SKM-1 (cell line): Measurements from ENCODE around the gene CACNB3.
A peak's percentile ranks its signal among the peaks of the same experiment; 100 is the strongest.

Experiments
- DNase-seq: peaks from one replicate; lab custom pipeline; 2025; ENCODE audit not compliant: unreplicated experiment; lab: John Stamatoyannopoulos, UW

The CACNB3 gene

DNA sequence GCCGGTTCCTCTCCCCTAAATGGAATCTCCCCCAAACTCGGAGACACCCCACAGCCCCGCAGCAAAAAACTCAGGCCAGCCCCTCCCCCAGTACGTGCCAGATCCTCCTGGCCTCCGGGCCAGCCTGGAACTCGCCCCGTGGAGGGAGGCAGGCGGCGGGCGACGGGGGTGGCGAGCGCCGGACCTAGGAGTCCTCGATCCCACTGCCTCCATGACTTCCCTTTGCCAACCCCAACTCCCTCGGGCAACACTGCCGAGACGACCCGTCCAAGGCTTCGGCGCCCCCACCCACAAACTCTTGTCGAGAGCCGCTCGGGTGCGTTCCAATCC lies 29.8 kb upstream of the CACNB3 start:
- no peak for DNase-seq

DNA sequence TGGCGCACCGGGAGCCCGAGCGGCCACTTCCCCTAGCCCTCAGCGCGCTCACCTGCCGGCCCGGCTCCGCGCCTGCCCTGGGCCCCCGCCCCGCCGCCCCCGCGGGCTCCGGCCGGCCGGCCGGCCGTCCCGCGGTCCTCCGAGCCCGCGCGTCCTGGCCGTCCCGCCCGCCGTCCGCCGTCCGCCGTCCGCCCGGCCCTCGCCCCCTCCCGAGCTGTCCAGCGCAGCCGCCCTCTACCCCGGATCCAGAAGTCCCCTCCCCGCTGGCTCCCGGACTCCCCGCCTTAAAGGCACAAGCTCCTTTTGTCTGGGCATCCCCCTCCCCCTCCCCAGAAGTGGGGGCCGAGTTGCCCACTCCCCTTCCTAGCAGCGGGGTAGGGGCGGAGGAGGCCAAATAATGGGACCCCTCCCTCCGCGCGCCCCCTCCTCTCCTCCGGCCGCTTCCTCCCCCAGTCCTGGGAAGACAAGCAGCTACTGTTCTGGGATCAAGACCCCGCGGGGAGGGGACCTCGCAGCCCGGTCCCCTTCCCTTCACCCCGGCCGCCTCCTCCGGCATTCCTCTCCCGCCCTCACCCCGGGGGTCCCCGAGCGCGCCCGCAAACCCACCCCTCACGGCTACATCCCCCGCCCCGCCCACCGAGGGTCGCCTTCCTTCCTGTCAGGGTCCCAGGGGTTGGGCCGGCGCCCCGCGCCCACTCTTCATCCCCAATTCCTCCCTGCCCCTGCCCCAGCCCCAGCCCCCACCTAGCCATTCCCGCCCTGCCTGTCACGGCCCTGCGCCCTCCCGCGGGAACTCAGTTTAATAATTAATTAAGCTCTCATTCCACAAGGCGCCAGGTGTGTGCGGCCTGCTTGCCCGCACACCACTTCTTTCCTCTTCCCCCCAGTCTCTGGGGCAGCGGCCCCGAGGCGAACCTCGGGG lies 29.2 kb upstream of the CACNB3 start, which contains the start of gene ADCY6:
ADCY6 (minus strand) TSS at position 236 of the 922 bp plus-strand sequence. CDS start 5,655 bp downstream, outside the sequence.
- no peak for DNase-seq

DNA sequence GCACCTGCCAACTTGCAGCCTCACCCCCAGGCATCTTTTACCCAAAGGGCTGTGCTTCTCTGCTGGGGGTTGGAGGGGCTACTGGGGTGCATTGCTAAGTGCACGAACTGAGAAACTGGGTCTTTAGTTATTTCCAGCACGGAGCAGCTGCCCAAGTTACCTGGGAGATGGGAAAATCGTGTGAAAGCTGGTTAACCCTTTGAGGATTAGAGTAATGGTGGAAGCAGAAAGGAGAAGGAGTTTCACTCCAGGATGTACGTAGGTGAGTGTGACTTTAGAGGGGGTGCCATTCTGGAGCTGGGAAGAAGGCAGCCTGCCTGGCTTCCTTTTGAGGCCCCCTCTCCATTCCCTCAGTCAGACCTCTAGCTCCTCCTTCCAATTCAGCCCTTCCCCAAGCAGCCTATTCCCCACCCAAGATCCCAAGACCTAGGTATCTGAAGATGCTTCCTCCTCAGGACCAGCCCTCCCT lies 28.4 kb upstream of the CACNB3 start:
- no peak for DNase-seq

DNA sequence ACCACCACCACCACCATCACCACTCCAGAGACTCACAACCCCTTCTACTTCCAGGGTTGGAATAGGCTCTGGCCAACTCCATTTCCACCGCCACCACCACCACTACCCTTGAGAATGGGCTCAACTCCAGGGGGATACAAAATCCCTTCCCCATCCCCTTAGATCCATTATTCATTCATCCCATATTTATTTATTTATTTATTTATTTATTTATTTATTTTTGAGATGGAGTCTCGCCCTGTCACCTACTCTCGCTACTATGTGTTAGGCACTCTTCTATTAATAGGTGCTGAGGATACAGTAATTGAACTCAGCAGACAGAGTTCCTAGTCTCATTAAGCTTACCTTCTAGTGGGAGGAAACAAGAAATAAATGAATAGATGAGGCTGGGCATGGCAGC lies 24.6 kb upstream of the CACNB3 start:
- no peak for DNase-seq

DNA sequence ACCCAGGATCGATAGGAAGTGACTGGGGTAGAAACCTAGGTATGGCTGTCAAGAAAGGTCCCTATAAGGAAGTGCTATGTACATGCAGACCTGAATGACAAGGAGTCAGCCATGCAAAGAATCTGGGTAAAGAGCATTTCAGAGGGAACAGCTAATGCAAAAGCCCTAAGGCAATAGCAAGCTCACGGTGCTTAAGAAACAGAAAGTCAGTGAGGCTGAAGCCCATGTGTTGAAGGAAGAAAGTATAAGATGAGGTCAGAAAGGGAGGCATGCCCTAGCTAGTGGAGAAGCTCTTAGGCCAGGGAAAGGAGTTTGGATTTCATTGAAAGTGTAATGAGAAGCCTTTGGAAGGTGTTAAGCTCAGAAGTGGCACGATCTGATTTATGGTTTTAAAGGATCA lies 23.4 kb upstream of the CACNB3 start:
- no peak for DNase-seq

DNA sequence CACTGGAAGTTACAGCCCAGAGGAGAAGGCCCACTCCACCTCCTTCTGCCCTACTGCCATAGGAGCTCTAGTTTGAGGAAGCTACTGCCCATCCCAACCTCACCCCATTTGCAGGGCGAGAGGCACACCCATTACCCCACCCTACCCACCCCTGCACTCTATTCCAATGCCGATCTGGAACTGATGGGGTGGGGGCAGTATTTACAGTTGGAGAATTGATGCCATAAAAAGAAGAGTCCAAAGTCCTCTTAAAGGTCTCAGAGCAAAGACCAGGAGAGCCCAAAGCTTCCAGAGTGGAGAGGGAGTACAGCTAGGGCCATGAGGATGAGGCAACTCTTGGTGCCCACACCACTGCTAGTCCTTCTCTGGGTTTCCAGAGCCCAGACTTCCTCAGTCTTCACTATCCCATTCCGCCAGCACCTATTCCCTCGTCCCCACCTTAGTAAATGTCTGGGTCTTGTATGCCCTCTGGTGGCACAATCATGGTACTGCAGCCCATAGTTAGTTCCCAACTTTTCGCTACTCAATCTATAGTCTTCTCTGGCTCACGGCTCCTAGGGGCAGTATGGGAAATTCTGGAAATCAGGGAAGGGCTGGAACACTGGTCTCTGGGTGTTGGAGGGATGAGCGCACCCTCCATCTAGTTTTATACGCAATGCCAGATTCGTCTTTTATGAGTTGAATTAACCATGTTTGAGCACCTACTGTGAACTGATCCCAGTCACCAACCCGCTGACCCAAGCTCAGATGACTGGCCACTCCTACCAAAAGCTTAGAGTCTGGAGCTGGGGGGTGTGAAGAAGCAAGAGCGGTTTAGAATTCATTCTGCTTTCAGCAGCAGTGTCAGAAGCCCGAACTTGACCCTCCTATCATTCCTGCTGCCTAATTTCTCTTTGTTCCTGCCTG lies 22.5 kb upstream of the CACNB3 start:
- no peak for DNase-seq

DNA sequence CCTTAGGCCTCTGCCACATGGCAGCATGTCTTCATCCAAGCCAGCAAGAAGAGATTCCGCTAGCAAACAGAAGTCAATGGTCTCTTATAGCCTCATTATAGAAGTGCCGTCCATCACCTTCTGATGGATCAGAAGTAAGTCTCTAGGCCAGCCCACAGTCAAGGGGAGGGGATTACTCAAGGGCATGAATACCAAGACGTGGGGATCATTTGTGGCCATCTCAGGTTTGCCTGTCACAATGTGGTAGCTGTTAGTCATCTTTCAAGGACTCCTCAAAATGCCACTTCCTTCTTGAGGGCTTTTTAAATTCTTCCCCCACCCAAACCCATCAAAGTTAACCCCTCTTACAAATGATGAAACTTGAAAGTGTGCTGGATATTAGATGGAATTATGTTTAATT lies 21.3 kb upstream of the CACNB3 start:
- DNase-seq, result no peak

DNA sequence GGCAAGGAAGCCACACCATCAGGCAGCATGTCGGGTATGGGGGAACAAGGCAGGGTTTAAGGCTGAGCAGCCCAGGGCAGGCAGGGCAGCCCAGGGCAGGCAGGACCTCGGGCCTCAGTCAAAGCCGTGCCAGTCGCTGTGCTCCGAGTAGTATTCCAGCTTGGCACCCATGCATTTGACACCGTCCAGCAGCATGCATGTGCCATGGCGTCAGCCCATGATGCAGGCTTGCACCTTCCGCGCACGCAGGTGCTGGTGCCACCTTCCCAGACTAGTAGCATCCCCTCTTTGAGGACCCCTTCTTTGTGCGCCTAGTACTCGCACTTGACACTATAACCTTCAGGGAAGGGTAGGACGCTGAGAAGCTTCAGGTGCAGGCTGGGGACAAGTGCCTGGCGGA lies 17.8 kb upstream of the CACNB3 start:
- no peak for DNase-seq

DNA sequence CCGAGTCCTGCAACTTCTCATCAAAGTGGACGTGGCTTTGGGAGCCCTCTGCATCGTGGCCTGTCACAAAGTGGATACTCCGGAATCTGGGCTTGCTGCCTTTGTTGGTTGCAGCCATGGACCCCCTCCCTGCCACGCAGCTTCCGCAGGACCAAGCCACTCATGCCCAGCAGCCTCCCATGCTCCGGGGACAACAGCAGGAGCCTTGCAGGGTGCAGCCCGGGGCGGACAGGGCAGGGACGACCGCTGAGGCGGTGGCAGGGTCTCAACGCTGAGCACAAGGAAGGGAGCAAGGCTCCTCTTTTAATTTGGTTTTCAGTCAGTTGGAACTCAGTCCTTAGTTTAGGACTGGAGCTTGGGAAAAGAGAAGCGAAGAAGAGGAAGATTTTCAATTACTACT lies 17.3 kb upstream of the CACNB3 start:
- DNase-seq, result no peak

DNA sequence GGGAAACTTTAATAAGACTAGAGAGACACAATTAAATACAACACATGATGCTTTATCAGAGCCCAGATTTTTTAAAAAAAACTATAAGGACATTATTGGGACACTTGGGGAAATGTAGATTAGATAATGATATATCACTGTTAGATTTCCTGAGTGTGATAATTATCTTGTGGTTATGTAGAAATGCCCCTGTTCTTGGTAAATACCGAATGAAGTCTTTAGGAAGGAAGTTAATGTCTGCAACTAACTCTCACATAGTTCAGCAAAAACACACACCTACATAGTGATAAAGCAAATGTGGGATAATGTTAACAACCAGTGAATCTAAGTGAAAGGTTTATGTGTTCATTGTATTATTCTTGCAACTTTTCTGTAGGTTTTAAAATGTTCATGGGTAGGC lies 14.6 kb upstream of the CACNB3 start:
- DNase-seq, result no peak

DNA sequence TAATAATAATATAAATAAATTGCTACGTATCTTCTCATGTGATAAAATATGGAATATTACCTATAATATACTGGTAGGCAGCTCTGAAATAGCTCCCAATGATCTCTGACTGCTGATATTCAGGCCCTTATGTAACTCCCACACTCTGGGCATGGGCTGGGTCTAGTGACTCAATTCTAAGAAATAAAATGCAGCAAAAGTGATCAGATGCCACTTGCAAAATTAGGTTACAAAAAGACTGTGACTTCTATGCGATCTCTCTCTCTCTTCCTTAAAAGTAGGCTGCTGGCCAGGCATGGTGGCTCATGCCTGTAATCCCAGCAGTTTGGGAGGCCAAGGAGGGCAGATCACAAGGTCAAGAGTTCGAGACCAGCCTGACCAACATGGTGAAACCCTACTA lies 10.3 kb upstream of the CACNB3 start:
- no peak for DNase-seq

DNA sequence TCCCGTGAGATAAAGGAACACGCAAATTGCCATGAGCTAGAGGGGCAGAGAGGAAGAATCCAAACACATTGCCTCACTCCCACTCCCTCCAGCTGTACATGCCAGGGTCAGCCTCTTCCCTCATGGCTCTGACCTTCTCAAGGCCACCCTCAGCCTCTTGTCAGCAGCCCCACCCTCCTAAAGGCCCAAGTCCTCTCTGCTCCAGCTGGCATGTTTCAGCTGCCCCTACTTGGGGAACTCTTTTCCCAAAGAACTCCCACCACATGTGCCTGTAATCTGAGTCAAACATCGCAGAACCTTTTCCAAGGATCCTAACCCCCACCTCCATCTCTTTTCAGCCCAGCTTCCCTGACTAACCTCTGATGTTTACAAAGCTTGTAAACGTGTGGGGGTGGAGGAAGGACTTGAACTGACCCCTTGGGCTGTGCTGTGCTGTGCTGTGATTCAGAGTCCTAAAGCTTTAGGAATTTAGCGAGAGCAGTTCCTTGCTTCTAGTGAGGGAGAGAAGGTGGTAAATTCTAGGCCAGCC lies 7.3 kb upstream of the CACNB3 start:
- no peak for DNase-seq

DNA sequence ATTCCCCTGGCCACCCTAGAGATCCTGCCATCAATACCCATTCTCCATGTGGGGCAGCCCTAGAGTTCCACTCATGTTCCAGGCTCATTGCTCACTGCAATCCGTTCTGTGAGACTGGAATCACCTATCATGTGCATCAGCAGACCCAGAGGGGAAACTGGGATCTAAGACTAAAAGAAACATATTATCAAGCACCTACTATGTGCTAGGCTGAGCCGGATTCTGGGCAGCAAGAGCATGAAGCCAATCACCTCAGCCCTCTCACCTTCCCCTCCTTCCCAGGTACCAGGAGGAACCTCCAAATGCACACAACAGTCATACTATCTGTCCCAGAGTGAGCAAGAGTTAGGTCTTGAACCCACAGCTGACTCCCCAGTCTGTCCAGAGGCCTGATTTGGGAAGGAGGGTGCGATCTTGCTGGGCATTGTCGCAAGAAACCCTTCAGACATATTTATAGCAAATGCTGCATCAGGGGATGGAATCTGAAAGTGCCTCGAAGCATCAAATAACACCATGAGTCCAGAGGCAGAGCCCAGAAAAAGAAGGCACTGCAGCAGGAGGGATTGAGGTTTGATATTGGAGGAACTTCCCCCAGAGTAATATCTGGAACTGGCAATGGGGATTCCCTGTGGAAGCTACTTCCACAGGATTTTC lies 6.7 kb upstream of the CACNB3 start:
- DNase-seq, result no peak

DNA sequence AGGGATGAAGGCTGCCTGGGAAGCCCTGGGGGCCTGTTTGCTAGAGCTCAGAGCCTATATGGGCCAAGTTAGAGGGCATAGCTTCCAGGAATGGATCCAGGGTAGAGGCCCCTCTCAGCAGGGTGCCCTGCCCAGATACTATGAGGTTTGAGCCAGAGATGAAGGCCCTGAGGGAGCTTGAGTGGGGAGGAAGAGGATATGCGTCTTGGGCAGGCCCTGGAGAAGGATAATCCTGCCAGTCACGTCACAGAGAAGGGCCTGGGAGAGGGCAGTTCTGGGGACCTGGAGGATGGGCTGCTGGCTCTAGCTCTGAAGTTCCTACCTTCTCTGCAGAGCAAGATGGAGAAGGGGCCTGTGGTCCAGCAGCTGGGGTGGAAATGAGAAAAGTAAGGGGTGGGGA lies 5.9 kb upstream of the CACNB3 start:
- no peak for DNase-seq

DNA sequence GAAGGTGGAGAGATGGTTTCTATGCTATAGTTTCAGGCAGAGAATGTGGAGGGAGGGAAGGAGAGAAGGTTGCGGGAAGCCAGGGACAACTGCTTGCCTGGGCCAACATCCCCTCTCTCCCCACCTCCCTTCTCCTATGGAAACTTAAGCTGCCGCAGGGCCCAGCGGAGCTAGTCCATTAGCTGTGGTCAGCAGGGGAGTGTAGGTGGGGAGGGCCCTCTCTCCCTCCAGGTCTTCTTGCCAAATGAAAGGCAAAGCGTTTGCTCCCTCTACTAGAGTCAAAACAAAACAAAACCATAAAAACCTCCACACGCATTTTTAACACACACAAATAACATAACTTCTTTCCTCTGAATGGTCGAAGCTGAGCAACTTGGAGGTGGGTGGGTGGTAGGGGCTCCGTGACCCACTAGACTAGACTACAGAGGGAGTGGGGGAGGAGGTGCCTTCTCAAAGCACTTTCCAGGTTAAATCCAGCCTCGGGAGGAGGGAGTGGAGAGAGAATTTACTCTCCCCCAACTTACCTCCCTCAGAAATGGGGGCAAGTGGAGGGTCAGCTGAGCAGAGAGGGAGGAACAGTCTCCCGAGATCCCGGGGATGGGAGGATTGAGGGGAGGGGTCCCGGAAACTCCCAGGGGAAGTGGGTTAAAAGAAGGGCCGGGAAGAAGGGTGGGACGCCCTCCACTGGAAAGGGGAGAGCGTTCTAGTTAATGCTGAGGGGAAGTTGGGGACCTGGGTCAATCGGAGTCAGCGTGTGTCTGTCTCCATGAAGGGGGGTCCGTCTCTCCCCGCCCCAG lies 4.6 kb upstream of the CACNB3 start:
- no peak for DNase-seq

DNA sequence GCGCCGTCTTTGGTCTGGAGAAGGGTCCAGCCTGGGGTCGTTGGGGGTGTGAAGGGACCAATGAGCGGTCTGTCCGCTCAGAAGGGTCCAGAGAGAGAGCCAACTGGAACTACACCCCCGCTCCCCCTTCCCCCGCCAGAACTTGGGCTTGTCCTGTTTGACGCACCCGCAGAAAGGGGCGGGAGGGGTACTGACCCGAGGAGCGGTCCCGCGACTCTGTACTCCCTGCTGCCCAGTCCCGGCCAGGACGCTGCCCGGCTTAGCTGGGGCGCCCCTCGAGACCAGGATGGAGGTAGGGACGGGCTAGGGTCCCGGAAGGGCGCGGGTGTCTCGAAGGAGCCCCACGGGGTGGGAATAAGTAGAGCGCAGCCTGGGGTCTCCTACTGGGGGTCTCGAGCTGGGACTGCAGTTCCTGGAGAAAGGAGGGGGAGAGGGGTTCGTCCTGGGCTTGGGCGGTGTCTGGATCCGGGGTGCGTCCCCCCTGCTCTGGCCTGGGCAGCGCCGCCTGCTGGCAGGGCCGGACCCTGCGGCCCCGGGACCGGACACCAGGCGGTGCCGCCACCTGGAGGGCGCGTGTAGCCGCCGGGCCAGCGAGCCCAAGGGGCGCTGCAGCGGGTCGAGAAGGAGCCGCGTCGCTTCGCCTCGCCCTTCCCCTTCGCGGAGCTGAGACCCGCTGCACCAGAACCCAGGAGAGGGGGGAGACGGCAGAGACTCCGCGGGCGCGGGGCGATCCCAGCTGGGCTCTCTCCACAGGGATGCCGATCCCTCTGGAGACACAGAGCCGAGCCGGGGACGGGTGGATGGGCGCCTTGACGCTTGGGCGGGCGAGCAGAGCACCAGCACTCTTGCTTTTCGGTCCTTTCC lies 3.8 kb upstream of the CACNB3 start:
- DNase-seq, result peak; percentile 18

DNA sequence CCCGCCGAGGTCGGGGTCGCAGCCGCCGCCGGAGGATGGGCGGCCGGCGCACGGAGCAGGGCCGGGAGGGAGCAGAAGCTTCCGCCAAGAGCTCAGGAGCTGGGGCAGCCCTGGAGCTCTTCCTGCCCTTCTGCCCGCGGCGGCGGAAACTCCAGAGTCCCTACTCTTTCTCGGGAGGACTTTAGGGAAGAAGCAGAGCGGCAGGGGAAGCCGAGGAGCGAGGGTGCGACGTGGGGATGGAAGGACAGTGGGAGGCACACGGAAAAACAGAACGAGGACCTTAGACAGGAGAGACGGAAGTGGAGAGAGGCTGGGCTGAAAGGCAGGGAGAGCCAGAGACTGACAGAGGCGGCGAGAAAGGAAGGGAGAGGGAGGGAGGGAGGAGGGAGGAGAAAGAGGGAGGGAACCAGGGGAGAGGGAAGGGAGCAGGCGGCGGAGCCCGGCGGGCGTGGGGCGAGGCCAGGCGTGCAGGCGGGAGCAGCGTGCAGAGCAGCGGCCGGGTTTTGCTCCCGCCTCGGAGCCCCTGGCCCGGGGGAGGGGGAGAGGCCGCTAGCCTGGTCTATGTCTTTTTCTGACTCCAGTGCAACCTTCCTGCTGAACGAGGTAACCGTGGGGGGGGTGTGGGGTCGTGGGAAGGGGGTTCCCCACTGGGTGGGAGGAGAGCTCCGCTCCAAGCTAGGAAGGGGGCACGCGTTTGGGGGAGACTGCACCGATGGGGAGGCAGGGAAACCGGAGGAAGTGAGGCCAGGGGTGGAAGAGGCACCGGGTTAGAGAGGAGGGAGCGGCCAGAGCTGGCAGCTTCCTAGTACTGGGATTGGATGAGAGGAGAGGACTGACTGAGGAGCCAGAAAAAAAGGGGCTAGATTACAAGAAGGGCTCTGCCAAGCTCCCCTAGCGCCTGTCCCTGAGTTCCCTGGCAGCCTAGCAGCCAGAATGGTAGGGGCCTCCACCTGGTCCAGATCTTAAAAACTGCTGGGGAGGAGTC lies 2.9 kb upstream of the CACNB3 start:
- peak; percentile 57 for DNase-seq

DNA sequence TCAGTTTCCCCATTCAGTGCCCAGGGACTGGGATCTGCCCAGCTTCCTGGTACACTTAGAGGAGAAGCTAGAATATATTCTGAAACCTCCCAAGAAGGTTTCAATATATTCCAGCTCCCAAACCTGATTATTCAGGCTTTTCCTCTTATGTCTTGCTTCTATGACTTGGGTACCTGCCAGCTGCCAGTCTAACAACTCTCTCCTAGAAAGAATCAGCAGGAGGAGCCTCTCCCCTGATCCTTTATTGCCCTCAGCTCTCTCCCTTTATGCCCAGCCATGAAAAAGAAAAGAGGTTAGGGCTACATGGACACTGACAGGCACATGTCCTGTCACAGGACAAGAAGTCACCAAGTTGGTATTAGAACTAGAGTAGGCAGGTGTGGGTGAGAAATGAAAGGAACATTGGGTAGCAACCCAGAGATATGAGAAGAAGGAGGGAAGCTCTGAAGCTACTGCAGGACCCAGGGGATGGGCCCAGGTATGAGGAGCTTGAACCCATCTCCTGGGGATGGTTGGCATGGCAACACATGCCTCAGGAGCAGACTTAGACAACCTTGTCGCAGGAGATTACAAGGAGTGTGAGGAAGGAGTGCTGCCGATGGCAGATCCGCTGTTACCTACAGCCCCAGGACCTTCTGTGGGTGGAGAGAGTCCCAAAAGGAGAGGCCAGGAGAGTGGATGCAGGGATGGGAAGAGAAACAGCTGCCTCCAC lies 2.0 kb upstream of the CACNB3 start:
- DNase-seq, result no peak
